K562 (cell line): ENCODE measurements around the gene USHBP1. TPM values are rescaled to one million over a fixed set of nuclear protein-coding genes. Genes with fewer than 3 reads are reported as not detected.
A peak's percentile ranks its signal among the peaks of the same experiment; 100 is the strongest.

Experiments used
- CREBBP ChIP-seq: IDR thresholded peaks from one replicate; pipeline ENCODE4 v1.6.1; 2012; ENCODE audit warnings: low read depth, mild to moderate bottlenecking, control low read depth, inconsistent platforms, low read length
- EHMT2 ChIP-seq: fragments of 450-650 bp; IDR thresholded peaks from 2 replicates; pipeline ENCODE4 v1.6.1; 2018; ENCODE audit warnings: antibody characterized with exemption
- FOXA3 ChIP-seq, 2 experiments: fragments of 450-650 bp in 1 of 2; sonication (generic) in 1 of 2; formaldehyde crosslinking; IDR thresholded peaks in 1 of 2; conservative IDR thresholded peaks in 1 of 2; 2 replicates each; pipeline versions ENCODE4 v1.4.0 to v1.8.0; 2020 to 2022; ENCODE audit warnings: mild to moderate bottlenecking in 2 of 2, missing genetic modification reagents in 1 of 2
- FOXJ2 ChIP-seq: fragments of 200-800 bp; sonication (Bioruptor generic); IDR thresholded peaks from 2 replicates; pipeline ENCODE4 v1.6.1; 2016; ENCODE audit warnings: missing genetic modification characterization, missing compliant biosample characterization
- GATAD2A ChIP-seq: fragments of 450-650 bp; IDR thresholded peaks from 2 replicates; pipeline ENCODE4 v1.6.1; 2017
- HNRNPK ChIP-seq: fragments of 200-400 bp; formaldehyde crosslinking; IDR thresholded peaks from one replicate; pipeline ENCODE4 v1.6.1; 2018; ENCODE audit warnings: mild to moderate bottlenecking, low read depth, low read length; ENCODE audit not compliant: poor library complexity, severe bottlenecking
- KHSRP ChIP-seq: fragments of 450-650 bp; IDR thresholded peaks from 2 replicates; pipeline ENCODE4 v1.6.1; 2017
- L3MBTL2 ChIP-seq: fragments of 450-650 bp; IDR thresholded peaks from 2 replicates; pipeline ENCODE4 v1.6.1; 2016; ENCODE audit warnings: mild to moderate bottlenecking, moderate library complexity
- PCBP2 ChIP-seq: fragments of 200-400 bp; formaldehyde crosslinking; IDR thresholded peaks from 2 replicates; pipeline ENCODE4 v1.6.1; 2018; ENCODE audit warnings: low read length, low read depth, mild to moderate bottlenecking, moderate library complexity; ENCODE audit not compliant: poor library complexity, severe bottlenecking
- PHF21A ChIP-seq: fragments of 450-650 bp; IDR thresholded peaks from 2 replicates; pipeline ENCODE4 v1.6.1; 2017; ENCODE audit warnings: low read depth, borderline replicate concordance
- PHTF2 ChIP-seq: fragments of 250-450 bp; sonication (Bioruptor Pico); IDR thresholded peaks from 2 replicates; pipeline ENCODE4 v1.5.0; 2021; ENCODE audit warnings: mild to moderate bottlenecking
- RB1 ChIP-seq: fragments of 450-650 bp; IDR thresholded peaks from 2 replicates; pipeline ENCODE4 v1.6.1; 2017; ENCODE audit warnings: low read depth, mild to moderate bottlenecking
- SIN3A ChIP-seq, 2 experiments: fragments of 150-350 bp in 1 of 2; IDR thresholded peaks; 2 replicates each; pipeline ENCODE4 v1.6.1; 2011 to 2016; ENCODE audit warnings: borderline replicate concordance in 2 of 2, low read depth in 2 of 2, low read length in 2 of 2, mild to moderate bottlenecking in 2 of 2, moderate library complexity in 2 of 2; ENCODE audit not compliant: control insufficient read depth in 1 of 2
- TAF15 ChIP-seq: fragments of 200-400 bp; formaldehyde crosslinking; IDR thresholded peaks from 2 replicates; pipeline ENCODE4 v1.6.1; 2017; ENCODE audit warnings: mild to moderate bottlenecking, low read depth, low read length, moderate library complexity
- ZNF165 ChIP-seq: fragments of 250-450 bp; sonication (Bioruptor Pico); IDR thresholded peaks from 2 replicates; pipeline ENCODE4 v1.4.0; 2020; ENCODE audit warnings: borderline replicate concordance
- ZNF23 ChIP-seq: fragments of 250-450 bp; sonication (Bioruptor Pico); IDR thresholded peaks from 2 replicates; pipeline ENCODE4 v1.4.0; 2020; ENCODE audit warnings: mild to moderate bottlenecking
- ZNF444 ChIP-seq: fragments of 250-450 bp; sonication (Bioruptor Pico); IDR thresholded peaks from 2 replicates; pipeline ENCODE4 v1.4.0; 2020; ENCODE audit warnings: mild to moderate bottlenecking, moderate library complexity
- ZNF589 ChIP-seq: fragments of 200-800 bp; sonication (Bioruptor generic); IDR thresholded peaks from 2 replicates; pipeline ENCODE4 v1.6.1; 2016; ENCODE audit warnings: low read depth, missing genetic modification characterization, missing compliant biosample characterization
- ZNF696 ChIP-seq: fragments of 250-450 bp; sonication (Bioruptor Pico); conservative IDR thresholded peaks from 2 replicates; pipeline ENCODE4 v1.4.0; 2020; ENCODE audit warnings: mild to moderate bottlenecking, moderate library complexity
- ZNF79 ChIP-seq: fragments of 250-450 bp; sonication (Bioruptor Pico); IDR thresholded peaks from 2 replicates; pipeline ENCODE4 v1.4.0; 2020; ENCODE audit warnings: low read depth, mild to moderate bottlenecking, moderate library complexity
- polyA plus RNA-seq, 8 experiments: library from polyadenylated mRNA; depleted of rRNA in 4 of 8; stranded (reverse) in 5 of 8; unstranded in 3 of 8; fragments of >200 nt; fragmentation: Nextera tagmentation in 2 of 8; fragmentation: Illumina TruSeq in 1 of 8; extraction: Ambion mirVana in 2 of 8; extraction: Trizol in 1 of 8; gene quantifications; 2 replicates each; pipeline versions ENCODE4 v1.2.1 to v1.2.3, GENCODE V29; 2011 to 2014; ENCODE audit warnings: inconsistent platforms in 1 of 8, missing spikeins in 1 of 8
- total RNA-seq, 7 experiments: library from RNA; depleted of rRNA in 6 of 7; stranded (reverse); fragments of >200 nt in 6 of 7; fragmentation: Illumina TruSeq in 2 of 7; extraction: Trizol in 2 of 7; gene quantifications; 2 replicates each; pipeline versions ENCODE4 v1.2.1 to v1.2.3, GENCODE V29; 2011 to 2021; ENCODE audit warnings: low replicate concordance in 1 of 7
- TF ChIP-seq, protein P1 (sequence below): sonication (generic); formaldehyde crosslinking; IDR thresholded peaks from 2 replicates; pipeline ENCODE4 v1.4.0; 2020; ENCODE audit warnings: mild to moderate bottlenecking, missing genetic modification reagents
- TF ChIP-seq, protein P2 (sequence below): fragments of 250-450 bp; sonication (Bioruptor Pico); IDR thresholded peaks from 2 replicates; pipeline ENCODE4 v1.4.0; 2020

Gene USHBP1
- total and polyA plus RNA-seq, 9 of the 15 experiments (the other 6 are each of a cell fraction or from before 2014, with no cell fraction given): 0.03 to 0.10 (median 0.05) TPM; not detected in 5

GRCh38 chr19:17303167-17303939, 38.8 kb upstream of the USHBP1 start, which contains the start of gene ABHD8 (continued):
- no peak for TF ChIP-seq ZNF589 (CRISPR knock-in tag)
- TF ChIP-seq EHMT2: no peak
- no peak for TF ChIP-seq PCBP2
- TF ChIP-seq FOXJ2: no peak
- peak; percentile 76 for TF ChIP-seq L3MBTL2
- no peak for TF ChIP-seq KHSRP
- TF ChIP-seq ZNF696 (CRISPR knock-in tag): no peak
- no peak for TF ChIP-seq ZNF165 (CRISPR knock-in tag)
- TF ChIP-seq, protein P1, sequence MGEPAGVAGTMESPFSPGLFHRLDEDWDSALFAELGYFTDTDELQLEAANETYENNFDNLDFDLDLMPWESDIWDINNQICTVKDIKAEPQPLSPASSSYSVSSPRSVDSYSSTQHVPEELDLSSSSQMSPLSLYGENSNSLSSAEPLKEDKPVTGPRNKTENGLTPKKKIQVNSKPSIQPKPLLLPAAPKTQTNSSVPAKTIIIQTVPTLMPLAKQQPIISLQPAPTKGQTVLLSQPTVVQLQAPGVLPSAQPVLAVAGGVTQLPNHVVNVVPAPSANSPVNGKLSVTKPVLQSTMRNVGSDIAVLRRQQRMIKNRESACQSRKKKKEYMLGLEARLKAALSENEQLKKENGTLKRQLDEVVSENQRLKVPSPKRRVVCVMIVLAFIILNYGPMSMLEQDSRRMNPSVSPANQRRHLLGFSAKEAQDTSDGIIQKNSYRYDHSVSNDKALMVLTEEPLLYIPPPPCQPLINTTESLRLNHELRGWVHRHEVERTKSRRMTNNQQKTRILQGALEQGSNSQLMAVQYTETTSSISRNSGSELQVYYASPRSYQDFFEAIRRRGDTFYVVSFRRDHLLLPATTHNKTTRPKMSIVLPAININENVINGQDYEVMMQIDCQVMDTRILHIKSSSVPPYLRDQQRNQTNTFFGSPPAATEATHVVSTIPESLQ: no peak
- TF ChIP-seq ZNF23: no peak
- no peak for TF ChIP-seq ZNF444 (CRISPR knock-in tag)
- TF ChIP-seq GATAD2A: no peak
- TF ChIP-seq CREBBP: no peak
- no peak for TF ChIP-seq PHF21A
- no peak for TF ChIP-seq TAF15
- TF ChIP-seq, protein P2, sequence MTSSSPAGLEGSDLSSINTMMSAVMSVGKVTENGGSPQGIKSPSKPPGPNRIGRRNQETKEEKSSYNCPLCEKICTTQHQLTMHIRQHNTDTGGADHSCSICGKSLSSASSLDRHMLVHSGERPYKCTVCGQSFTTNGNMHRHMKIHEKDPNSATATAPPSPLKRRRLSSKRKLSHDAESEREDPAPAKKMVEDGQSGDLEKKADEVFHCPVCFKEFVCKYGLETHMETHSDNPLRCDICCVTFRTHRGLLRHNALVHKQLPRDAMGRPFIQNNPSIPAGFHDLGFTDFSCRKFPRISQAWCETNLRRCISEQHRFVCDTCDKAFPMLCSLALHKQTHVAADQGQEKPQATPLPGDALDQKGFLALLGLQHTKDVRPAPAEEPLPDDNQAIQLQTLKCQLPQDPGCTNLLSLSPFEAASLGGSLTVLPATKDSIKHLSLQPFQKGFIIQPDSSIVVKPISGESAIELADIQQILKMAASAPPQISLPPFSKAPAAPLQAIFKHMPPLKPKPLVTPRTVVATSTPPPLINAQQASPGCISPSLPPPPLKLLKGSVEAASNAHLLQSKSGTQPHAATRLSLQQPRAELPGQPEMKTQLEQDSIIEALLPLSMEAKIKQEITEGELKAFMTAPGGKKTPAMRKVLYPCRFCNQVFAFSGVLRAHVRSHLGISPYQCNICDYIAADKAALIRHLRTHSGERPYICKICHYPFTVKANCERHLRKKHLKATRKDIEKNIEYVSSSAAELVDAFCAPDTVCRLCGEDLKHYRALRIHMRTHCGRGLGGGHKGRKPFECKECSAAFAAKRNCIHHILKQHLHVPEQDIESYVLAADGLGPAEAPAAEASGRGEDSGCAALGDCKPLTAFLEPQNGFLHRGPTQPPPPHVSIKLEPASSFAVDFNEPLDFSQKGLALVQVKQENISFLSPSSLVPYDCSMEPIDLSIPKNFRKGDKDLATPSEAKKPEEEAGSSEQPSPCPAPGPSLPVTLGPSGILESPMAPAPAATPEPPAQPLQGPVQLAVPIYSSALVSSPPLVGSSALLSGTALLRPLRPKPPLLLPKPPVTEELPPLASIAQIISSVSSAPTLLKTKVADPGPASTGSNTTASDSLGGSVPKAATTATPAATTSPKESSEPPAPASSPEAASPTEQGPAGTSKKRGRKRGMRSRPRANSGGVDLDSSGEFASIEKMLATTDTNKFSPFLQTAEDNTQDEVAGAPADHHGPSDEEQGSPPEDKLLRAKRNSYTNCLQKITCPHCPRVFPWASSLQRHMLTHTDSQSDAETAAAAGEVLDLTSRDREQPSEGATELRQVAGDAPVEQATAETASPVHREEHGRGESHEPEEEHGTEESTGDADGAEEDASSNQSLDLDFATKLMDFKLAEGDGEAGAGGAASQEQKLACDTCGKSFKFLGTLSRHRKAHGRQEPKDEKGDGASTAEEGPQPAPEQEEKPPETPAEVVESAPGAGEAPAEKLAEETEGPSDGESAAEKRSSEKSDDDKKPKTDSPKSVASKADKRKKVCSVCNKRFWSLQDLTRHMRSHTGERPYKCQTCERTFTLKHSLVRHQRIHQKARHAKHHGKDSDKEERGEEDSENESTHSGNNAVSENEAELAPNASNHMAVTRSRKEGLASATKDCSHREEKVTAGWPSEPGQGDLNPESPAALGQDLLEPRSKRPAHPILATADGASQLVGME (CRISPR knock-in tag): no peak
- TF ChIP-seq SIN3A (IDR thresholded peaks at IDR 0.05; ENCODE audit: borderline replicate concordance in 2 of 2, control insufficient read depth in 1 of 2, low read depth in 2 of 2, low read length in 2 of 2): 0 out of 4 replicates have a peak, but pooled peaks of 1 of the 2 experiments have one; percentile 21
- TF ChIP-seq PHTF2 (CRISPR knock-in tag): no peak
- TF ChIP-seq RB1: peak; percentile 85
- no peak for TF ChIP-seq ZNF79 (CRISPR knock-in tag)
- no peak for TF ChIP-seq HNRNPK
- TF ChIP-seq FOXA3 (CRISPR knock-in tag; conservative IDR thresholded peaks at IDR 0.05 in 1 of 2, IDR thresholded peaks at IDR 0.05 in 1 of 2): peak in 1 of 2 experiments; percentile 72; a peak in 1 of 4 replicates
